Measurements from ENCODE around the gene NGLY1. TPM values are rescaled to one million over a fixed set of nuclear protein-coding genes. Genes with fewer than 3 reads are reported as not detected.

NGLY1 gene
- total and polyA plus RNA-seq, 4 donors = 19.1 to 54.4 (median 32.3) TPM

DNA sequence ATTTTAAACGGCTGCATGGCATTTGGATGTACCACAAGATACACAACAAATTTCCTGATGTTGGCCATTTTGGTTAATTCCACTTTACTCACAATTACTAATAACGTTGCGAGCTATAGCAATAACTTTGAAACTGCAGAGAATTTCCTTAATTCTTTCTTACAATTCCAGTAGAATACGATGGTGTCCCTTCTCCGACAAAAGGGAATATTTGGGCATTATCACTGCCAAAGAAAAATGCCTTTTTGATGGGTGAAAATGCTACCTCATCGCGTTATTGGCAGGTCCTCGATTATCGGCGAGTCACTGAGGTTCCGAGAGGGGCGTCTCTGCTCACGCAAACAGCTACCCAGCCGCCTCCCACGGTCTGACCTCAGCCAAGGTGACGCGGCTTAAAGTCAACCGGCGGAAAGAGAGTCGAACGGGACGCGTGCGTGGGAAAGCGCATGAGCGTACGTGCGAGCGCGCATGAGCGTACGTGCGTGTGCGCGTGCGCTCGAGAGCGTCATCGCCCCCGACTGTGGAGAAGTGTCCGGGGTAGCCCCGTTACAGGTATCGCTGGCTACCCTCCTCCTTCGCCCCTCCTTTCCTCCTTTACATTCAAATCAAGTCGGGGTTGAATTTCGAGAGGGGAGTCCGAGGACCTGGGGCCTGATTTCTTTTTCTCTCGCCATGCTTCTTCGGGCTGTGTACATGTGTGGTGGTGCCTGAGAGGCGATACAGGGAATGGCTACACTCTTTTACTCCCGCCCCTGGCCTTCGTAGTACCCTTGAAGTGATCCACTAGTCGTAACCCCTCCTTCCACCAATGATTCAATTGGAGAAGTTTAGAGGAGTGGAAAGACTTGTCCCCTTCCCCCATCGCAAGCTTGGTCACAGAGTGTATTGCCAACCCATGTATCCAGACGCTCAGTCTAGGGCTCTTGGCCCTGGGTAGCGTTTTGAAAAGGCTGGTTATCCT is 6.6 kb upstream of the NGLY1 start, which contains the start of gene OXSM:
TSS of gene OXSM (plus strand) at position 495 of the 961 bp plus-strand sequence. CDS start 931 bp downstream, outside the sequence.
- H3K4me3 ChIP-seq = peak within 1 kb of the TSS; percentile 46
- ATAC-seq (ENCODE audit: insufficient read depth, low FRiP score) (peak; percentile 98), DNase-seq (peak; percentile 92 to 95 (median 93))
- 0 to 1% methylated on average over 56 of the region's 56 CpGs for WGBS, 2 donors
- TF ChIP-seq, protein P1, sequence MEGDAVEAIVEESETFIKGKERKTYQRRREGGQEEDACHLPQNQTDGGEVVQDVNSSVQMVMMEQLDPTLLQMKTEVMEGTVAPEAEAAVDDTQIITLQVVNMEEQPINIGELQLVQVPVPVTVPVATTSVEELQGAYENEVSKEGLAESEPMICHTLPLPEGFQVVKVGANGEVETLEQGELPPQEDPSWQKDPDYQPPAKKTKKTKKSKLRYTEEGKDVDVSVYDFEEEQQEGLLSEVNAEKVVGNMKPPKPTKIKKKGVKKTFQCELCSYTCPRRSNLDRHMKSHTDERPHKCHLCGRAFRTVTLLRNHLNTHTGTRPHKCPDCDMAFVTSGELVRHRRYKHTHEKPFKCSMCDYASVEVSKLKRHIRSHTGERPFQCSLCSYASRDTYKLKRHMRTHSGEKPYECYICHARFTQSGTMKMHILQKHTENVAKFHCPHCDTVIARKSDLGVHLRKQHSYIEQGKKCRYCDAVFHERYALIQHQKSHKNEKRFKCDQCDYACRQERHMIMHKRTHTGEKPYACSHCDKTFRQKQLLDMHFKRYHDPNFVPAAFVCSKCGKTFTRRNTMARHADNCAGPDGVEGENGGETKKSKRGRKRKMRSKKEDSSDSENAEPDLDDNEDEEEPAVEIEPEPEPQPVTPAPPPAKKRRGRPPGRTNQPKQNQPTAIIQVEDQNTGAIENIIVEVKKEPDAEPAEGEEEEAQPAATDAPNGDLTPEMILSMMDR (IDR thresholded peaks at IDR 0.05; ENCODE audit: control extremely low read depth, extremely low read depth) = no peak
- H3K36me3 ChIP-seq (ENCODE audit: control insufficient read depth in 4 of 4, insufficient read depth in 4 of 4, low read length in 4 of 4) = peaks cover 0 to 3% (median 2%) of the 10 kb centered on the region in 4 donors
- peak within 1 kb of the TSS; percentile 69 to 87 for H3K9ac ChIP-seq (ENCODE audit: insufficient read depth in 1 of 2, low read length in 2 of 2)
- peak within 1 kb of the TSS; percentile 74 to 84 for H3K27ac ChIP-seq (ENCODE audit: low read depth in 1 of 2, low read length in 1 of 2)
- no peaks in the 10 kb centered on the region for H3K9me3 ChIP-seq (ENCODE audit: control insufficient read depth in 4 of 4, insufficient read depth in 3 of 4, low read length in 3 of 4)
- peaks cover 0 to 17% (median 3%) of the 10 kb centered on the region in 5 donors for H3K4me1 ChIP-seq (ENCODE audit: control insufficient read depth in 5 of 5, insufficient read depth in 5 of 5, low read length in 5 of 5)
- no peaks in the 10 kb centered on the region for H3K27me3 ChIP-seq (ENCODE audit: control insufficient read depth in 3 of 3, insufficient read depth in 3 of 3, low read length in 2 of 3)

DNA sequence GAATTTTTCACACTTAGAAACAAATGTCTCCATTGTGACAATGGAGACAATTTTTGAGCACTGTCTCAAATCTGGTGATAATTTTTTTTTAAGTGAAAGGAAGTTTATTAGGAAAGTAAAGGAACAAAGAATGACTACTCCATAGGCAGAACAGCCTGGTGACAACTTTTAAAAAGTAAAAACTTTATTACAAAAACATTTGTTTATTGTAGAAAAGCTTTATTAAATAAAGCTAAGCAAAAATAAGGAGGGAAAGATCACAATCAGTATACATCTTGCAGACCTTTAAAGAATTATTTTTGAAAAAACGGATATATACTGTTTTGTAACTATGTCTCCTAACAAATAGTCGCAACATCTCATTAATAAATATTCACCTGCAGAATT is 6.0 kb upstream of the NGLY1 start:
- Histone ChIP-seq H3K27ac (ENCODE audit: low read depth in 1 of 2, low read length in 1 of 2) (peak overlapping the region in 1 of 2 donors; percentile 74), H3K4me1 (ENCODE audit: control insufficient read depth in 5 of 5, insufficient read depth in 5 of 5, low read length in 5 of 5) (peaks cover 0 to 17% (median 3%) of the 10 kb centered on the region in 5 donors), H3K9ac (ENCODE audit: insufficient read depth in 1 of 2, low read length in 2 of 2) (peak overlapping the region; percentile 69 to 87), H3K27me3 (ENCODE audit: control insufficient read depth in 3 of 3, insufficient read depth in 3 of 3, low read length in 2 of 3) (no peaks in the 10 kb centered on the region), H3K36me3 (ENCODE audit: control insufficient read depth in 4 of 4, insufficient read depth in 4 of 4, low read length in 4 of 4) (peaks cover 0 to 3% (median 2%) of the 10 kb centered on the region in 4 donors), H3K9me3 (ENCODE audit: control insufficient read depth in 4 of 4, insufficient read depth in 3 of 4, low read length in 3 of 4) (no peaks in the 10 kb centered on the region), H3K4me3 (no peak overlapping the region)
- ATAC-seq (ENCODE audit: insufficient read depth, low FRiP score) = no peak
- no peak for DNase-seq
- WGBS, 2 donors = 18 to 31% methylated on average over 2 of the region's 2 CpGs
- TF ChIP-seq, protein P1 (IDR thresholded peaks at IDR 0.05; ENCODE audit: control extremely low read depth, extremely low read depth) = no peak

DNA sequence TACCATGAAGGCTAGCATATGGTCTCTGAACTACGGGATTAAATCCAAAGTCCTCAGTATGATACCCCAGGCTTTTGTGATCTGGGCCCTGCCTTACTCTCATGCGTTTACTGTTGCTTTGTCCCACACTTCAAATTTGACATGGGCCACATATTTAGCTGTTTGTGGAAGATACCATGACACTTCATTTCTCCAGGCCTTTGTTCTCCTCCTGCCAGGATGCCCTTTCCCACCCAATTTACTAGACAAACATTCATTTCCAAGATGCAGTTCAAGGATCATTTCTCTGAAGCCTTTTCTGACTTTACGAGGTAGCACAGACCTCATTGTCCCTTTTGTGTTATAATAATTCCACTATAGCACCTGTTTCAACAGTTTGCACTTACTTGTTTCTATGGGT is 4.4 kb upstream of the NGLY1 start:
- Histone ChIP-seq H3K4me1 (ENCODE audit: control insufficient read depth in 5 of 5, insufficient read depth in 5 of 5, low read length in 5 of 5) (peaks cover 0 to 17% (median 3%) of the 10 kb centered on the region in 5 donors), H3K27me3 (ENCODE audit: control insufficient read depth in 3 of 3, insufficient read depth in 3 of 3, low read length in 2 of 3) (no peaks in the 10 kb centered on the region), H3K27ac (ENCODE audit: low read depth in 1 of 2, low read length in 1 of 2) (peak overlapping the region in 1 of 2 donors; percentile 50), H3K4me3 (no peak overlapping the region), H3K9me3 (ENCODE audit: control insufficient read depth in 4 of 4, insufficient read depth in 3 of 4, low read length in 3 of 4) (no peaks in the 10 kb centered on the region), H3K9ac (ENCODE audit: insufficient read depth in 1 of 2, low read length in 2 of 2) (no peak overlapping the region), H3K36me3 (ENCODE audit: control insufficient read depth in 4 of 4, insufficient read depth in 4 of 4, low read length in 4 of 4) (no peaks in the 10 kb centered on the region)
- ATAC-seq (ENCODE audit: insufficient read depth, low FRiP score) (no peak), DNase-seq (no peak)
- WGBS, 2 donors = 91% methylated on average over 3 of the region's 3 CpGs
- TF ChIP-seq, protein P1 (IDR thresholded peaks at IDR 0.05; ENCODE audit: control extremely low read depth, extremely low read depth) = no peak

Data from lung (tissue), 12 donors.